HepG2 (cell line): ENCODE data around the gene MRPL2. TPM values are rescaled to one million over a fixed set of nuclear protein-coding genes. Genes with fewer than 3 reads are reported as not detected.

Experiments used
- ARID2 ChIP-seq: sonication (generic); formaldehyde crosslinking; IDR thresholded peaks from 2 replicates; pipeline ENCODE4 v1.8.1; 2022; ENCODE audit warnings: mild to moderate bottlenecking, missing genetic modification reagents, borderline replicate concordance
- ATM ChIP-seq: fragments of 450-650 bp; IDR thresholded peaks from 2 replicates; pipeline ENCODE4 v1.7.1; 2017; ENCODE audit warnings: mild to moderate bottlenecking, borderline replicate concordance
- CCAR2 ChIP-seq: fragments of 200-400 bp; formaldehyde crosslinking; optimal IDR thresholded peaks from 2 replicates; pipeline ENCODE3; 2018; ENCODE audit warnings: low read depth, mild to moderate bottlenecking, low read length, moderate library complexity
- DNMT3B ChIP-seq: conservative IDR thresholded peaks from 2 replicates; pipeline ENCODE4 v1.6.1; 2016; ENCODE audit warnings: missing biosample characterization, control low read depth
- FOXA1 ChIP-seq, 2 experiments: fragments of 450-650 bp in 1 of 2; sonication (generic) in 1 of 2; formaldehyde crosslinking in 1 of 2; IDR thresholded peaks; 2 replicates each; pipeline versions ENCODE4 v1.4.0 to v1.6.1; 2016 to 2020; ENCODE audit warnings: missing genetic modification reagents in 1 of 2
- GRHL1 ChIP-seq: sonication (generic); formaldehyde crosslinking; conservative IDR thresholded peaks from 2 replicates; pipeline ENCODE4 v1.8.0; 2022; ENCODE audit warnings: missing genetic modification reagents
- GTF2F1 ChIP-seq: fragments of 150-350 bp; IDR thresholded peaks from 2 replicates; pipeline ENCODE4 v1.6.1; 2014; ENCODE audit warnings: low read length
- IRX3 ChIP-seq: sonication (generic); formaldehyde crosslinking; IDR thresholded peaks from 2 replicates; pipeline ENCODE4 v1.8.1; 2023; ENCODE audit warnings: mild to moderate bottlenecking, low read depth, missing genetic modification reagents, borderline replicate concordance
- ISX ChIP-seq: sonication (generic); formaldehyde crosslinking; conservative IDR thresholded peaks from 2 replicates; pipeline ENCODE4 v1.5.0; 2020; ENCODE audit warnings: missing genetic modification reagents
- NR2F6 ChIP-seq, 2 experiments: IDR thresholded peaks; 2 replicates each; pipeline ENCODE4 v1.6.1; 2016; ENCODE audit warnings: antibody characterized with exemption in 1 of 2, mild to moderate bottlenecking in 1 of 2
- PITX1 ChIP-seq: sonication (generic); formaldehyde crosslinking; IDR thresholded peaks from 2 replicates; pipeline ENCODE4 v1.5.1; 2020; ENCODE audit warnings: mild to moderate bottlenecking, missing genetic modification reagents
- POLR2G ChIP-seq: fragments of 200-400 bp; formaldehyde crosslinking; IDR thresholded peaks from 2 replicates; pipeline ENCODE4 v1.6.1; 2018; ENCODE audit warnings: mild to moderate bottlenecking, low read depth, low read length, moderate library complexity
- RFX5 ChIP-seq: IDR thresholded peaks from 2 replicates; pipeline ENCODE4 v1.6.1; 2011; ENCODE audit warnings: low read depth, low read length, improper control_type of control experiment
- TCF12 ChIP-seq, 2 experiments: fragments of 450-650 bp in 1 of 2; sonication (generic) in 1 of 2; formaldehyde crosslinking in 1 of 2; IDR thresholded peaks; 2 replicates each; pipeline versions ENCODE4 v1.6.1 to v1.8.0; 2017 to 2022; ENCODE audit warnings: antibody characterized with exemption in 1 of 2, mild to moderate bottlenecking in 1 of 2, missing genetic modification reagents in 1 of 2, moderate library complexity in 1 of 2
- TEAD3 ChIP-seq: optimal IDR thresholded peaks from 2 replicates; pipeline ENCODE3; 2016; ENCODE audit warnings: borderline replicate concordance
- U2AF1 ChIP-seq: fragments of 200-400 bp; formaldehyde crosslinking; optimal IDR thresholded peaks from 2 replicates; pipeline ENCODE3; 2017; ENCODE audit warnings: mild to moderate bottlenecking, low read depth, low read length
- UBTF ChIP-seq: sonication (generic); formaldehyde crosslinking; IDR thresholded peaks from 2 replicates; pipeline ENCODE4 v1.4.0; 2020; ENCODE audit warnings: mild to moderate bottlenecking, missing genetic modification reagents
- ZBTB7A ChIP-seq: sonication (generic); formaldehyde crosslinking; IDR thresholded peaks from 2 replicates; pipeline ENCODE4 v1.8.0; 2022; ENCODE audit warnings: mild to moderate bottlenecking, missing genetic modification reagents
- ZNF263 ChIP-seq: sonication (generic); formaldehyde crosslinking; IDR thresholded peaks from 2 replicates; pipeline ENCODE4 v1.4.0; 2020; ENCODE audit warnings: missing genetic modification reagents
- ZNF414 ChIP-seq: sonication (generic); formaldehyde crosslinking; IDR thresholded peaks from 2 replicates; pipeline ENCODE4 v1.5.0; 2020; ENCODE audit warnings: missing genetic modification reagents
- ZNF709 ChIP-seq: sonication (generic); formaldehyde crosslinking; IDR thresholded peaks from 2 replicates; pipeline ENCODE4 v1.5.0; 2020; ENCODE audit warnings: mild to moderate bottlenecking, missing genetic modification reagents
- ZNF816 ChIP-seq: sonication (generic); formaldehyde crosslinking; IDR thresholded peaks from 2 replicates; pipeline ENCODE4 v1.8.0; 2022; ENCODE audit warnings: missing genetic modification reagents, mild to moderate bottlenecking, borderline replicate concordance
- ZNF841 ChIP-seq: sonication (generic); formaldehyde crosslinking; IDR thresholded peaks from 2 replicates; pipeline ENCODE4 v1.8.1; 2023; ENCODE audit warnings: missing genetic modification reagents, borderline replicate concordance
- polyA plus RNA-seq, 8 experiments: library from polyadenylated mRNA; depleted of rRNA in 3 of 8; stranded (reverse) in 7 of 8; unstranded in 1 of 8; fragments of >200 nt; fragmentation: Illumina TruSeq in 4 of 8; extraction: Trizol in 4 of 8; gene quantifications; 2 replicates each; pipeline versions ENCODE4 v1.2.1 to v1.2.3, GENCODE V29; 2011 to 2016; ENCODE audit warnings: low read depth in 4 of 8, missing spikeins in 1 of 8, mixed read lengths in 1 of 8; ENCODE audit not compliant: insufficient read depth in 1 of 8
- total RNA-seq, 5 experiments: library from RNA; depleted of rRNA; stranded (reverse); fragments of >200 nt; fragmentation: Illumina TruSeq; extraction: Trizol; gene quantifications; 2 replicates each; pipeline ENCODE4 v1.2.3, GENCODE V29; 2016; ENCODE audit warnings: low read depth in 1 of 5
- TF ChIP-seq, protein P1 (sequence below): sonication (generic); formaldehyde crosslinking; IDR thresholded peaks from 2 replicates; pipeline ENCODE4 v1.5.1; 2020; ENCODE audit warnings: mild to moderate bottlenecking, missing genetic modification reagents, moderate library complexity

MRPL2 gene
- total and polyA plus RNA-seq, 2 of the 13 experiments (the other 11 are each of a cell fraction or from before 2014, with no cell fraction given) = 56.8 to 65.6 TPM

- TF ChIP-seq ZNF414 (CRISPR knock-in tag) = peak; percentile 95
- peak; percentile 83 for TF ChIP-seq TEAD3 (CRISPR knock-in tag)
- peak; percentile 85 for TF ChIP-seq ZNF263 (CRISPR knock-in tag)
- TF ChIP-seq ZBTB7A (CRISPR knock-in tag) = no peak; the same call in 1 of the 2 replicates
- TF ChIP-seq UBTF (CRISPR knock-in tag) = peak; percentile 94
- no peak for TF ChIP-seq RFX5
- 0 out of 2 replicates have a peak, but pooled peaks have one; percentile 63 for TF ChIP-seq IRX3 (CRISPR knock-in tag)
- TF ChIP-seq ZNF841 (CRISPR knock-in tag) = no peak
- TF ChIP-seq, protein P1, sequence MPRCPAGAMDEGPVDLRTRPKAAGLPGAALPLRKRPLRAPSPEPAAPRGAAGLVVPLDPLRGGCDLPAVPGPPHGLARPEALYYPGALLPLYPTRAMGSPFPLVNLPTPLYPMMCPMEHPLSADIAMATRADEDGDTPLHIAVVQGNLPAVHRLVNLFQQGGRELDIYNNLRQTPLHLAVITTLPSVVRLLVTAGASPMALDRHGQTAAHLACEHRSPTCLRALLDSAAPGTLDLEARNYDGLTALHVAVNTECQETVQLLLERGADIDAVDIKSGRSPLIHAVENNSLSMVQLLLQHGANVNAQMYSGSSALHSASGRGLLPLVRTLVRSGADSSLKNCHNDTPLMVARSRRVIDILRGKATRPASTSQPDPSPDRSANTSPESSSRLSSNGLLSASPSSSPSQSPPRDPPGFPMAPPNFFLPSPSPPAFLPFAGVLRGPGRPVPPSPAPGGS (CRISPR knock-in tag) = peak; percentile 91
- TF ChIP-seq ISX (CRISPR knock-in tag) = 0 out of 2 replicates have a peak, but pooled peaks have one; percentile 30
- TF ChIP-seq GRHL1 (CRISPR knock-in tag) = no peak
- no peak for TF ChIP-seq CCAR2
- peak; percentile 82; the same call in 1 of the 2 replicates for TF ChIP-seq ARID2
- TF ChIP-seq NR2F6 (IDR thresholded peaks at IDR 0.05) = no peak
- TF ChIP-seq NR2F6 (CRISPR knock-in tag; IDR thresholded peaks at IDR 0.05) = peak; percentile 62
- no peak; the same call in none of the 2 replicates for TF ChIP-seq ZNF709
- TF ChIP-seq FOXA1 (IDR thresholded peaks at IDR 0.05) = no peak
- peak; percentile 20; the same call in 1 of the 2 replicates for TF ChIP-seq FOXA1 (CRISPR knock-in tag; IDR thresholded peaks at IDR 0.05)
- peak; percentile 62 for TF ChIP-seq U2AF1
- peak; percentile 91; the same call in 1 of the 2 replicates for TF ChIP-seq DNMT3B (CRISPR knock-in tag)
- TF ChIP-seq TCF12 (IDR thresholded peaks at IDR 0.05) = no peak
- peak; percentile 59; the same call in 1 of the 2 replicates for TF ChIP-seq TCF12 (CRISPR knock-in tag; IDR thresholded peaks at IDR 0.05)
- TF ChIP-seq ZNF816 (CRISPR knock-in tag) = peak; percentile 94
- TF ChIP-seq POLR2G = peak; percentile 99
- TF ChIP-seq PITX1 (CRISPR knock-in tag) = peak; percentile 39; the same call in 1 of the 2 replicates
- TF ChIP-seq ATM = no peak
- TF ChIP-seq GTF2F1 = no peak
Measured at GRCh38 chr6:43053545-43054205, 5.6 kb downstream of the MRPL2 start, which contains the start of gene CUL7 (continued).
